ENCODE measurements around the gene CHCHD3.
A peak's percentile ranks its signal among the peaks of the same experiment; 100 is the strongest.
"Not testable (repeated sequence)": the region's sequence is repeated elsewhere in the genome, so short reads cannot be mapped to it uniquely, and the experiment has no call there.

CHCHD3 gene

DNA sequence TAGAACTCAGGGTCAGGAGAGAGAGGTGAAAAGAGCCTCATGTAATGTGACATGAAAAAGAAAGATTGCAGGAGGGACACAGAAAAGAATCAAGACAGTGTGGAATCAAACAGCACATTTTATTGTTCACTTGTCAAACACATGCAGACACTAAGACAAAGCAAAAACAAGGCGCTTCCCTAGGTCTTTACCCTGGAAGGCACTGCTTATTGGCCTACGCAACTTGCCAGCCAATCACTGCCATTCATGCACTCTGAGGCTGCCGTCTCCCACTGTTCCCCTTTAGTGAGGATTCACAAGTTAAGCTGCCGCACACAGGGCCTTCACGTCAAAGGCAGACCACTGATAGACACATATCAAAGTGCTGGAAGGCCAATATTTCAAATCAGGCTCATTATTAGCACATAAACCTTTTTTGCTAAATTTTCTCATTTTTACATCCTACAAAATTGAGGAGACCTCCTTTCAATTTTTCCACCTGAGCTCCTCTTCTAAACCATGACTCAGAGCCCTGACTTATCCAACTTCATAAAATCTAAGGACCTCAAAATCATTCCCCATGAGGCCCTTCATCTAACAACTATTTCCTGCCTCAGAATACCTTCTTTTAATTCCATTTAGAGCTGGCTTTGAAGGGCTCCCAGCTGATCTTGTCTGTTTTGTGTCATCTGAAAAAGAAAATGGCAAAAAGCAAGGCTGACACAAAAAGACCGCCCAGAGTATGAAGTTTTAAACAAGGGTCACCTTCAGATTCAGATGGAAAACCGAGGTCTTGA lies 149.4 kb downstream of the CHCHD3 start:
- no peaks in the 10 kb centered on the region for H3K27me3 ChIP-seq (ENCODE audit: insufficient read depth, low read length, poor library complexity, severe bottlenecking)
- H3K4me2 ChIP-seq (ENCODE audit: low read depth, low read length, poor library complexity, severe bottlenecking), result no peak overlapping the region
- H3K9ac ChIP-seq (ENCODE audit: low read depth, low read length, poor library complexity, severe bottlenecking), result no peak overlapping the region
- 0 out of 2 replicates have a peak, but pooled peaks cover 11% of the 10 kb centered on the region for H3K36me3 ChIP-seq (ENCODE audit: insufficient read depth, low read length)
- H3K9me3 ChIP-seq (ENCODE audit: insufficient read depth, low read depth, low read length), result no peaks in the 10 kb centered on the region
- H3K9me2 ChIP-seq (replicated peaks; ENCODE audit: low read depth, low read length), result no peaks in the 10 kb centered on the region
- H3F3A ChIP-seq (ENCODE audit: low read depth), result no peaks in the 10 kb centered on the region
- peaks cover 3% of the 10 kb centered on the region for H3K4me1 ChIP-seq (ENCODE audit: insufficient read depth, low read length, poor library complexity, severe bottlenecking)
- TF ChIP-seq, protein P1, sequence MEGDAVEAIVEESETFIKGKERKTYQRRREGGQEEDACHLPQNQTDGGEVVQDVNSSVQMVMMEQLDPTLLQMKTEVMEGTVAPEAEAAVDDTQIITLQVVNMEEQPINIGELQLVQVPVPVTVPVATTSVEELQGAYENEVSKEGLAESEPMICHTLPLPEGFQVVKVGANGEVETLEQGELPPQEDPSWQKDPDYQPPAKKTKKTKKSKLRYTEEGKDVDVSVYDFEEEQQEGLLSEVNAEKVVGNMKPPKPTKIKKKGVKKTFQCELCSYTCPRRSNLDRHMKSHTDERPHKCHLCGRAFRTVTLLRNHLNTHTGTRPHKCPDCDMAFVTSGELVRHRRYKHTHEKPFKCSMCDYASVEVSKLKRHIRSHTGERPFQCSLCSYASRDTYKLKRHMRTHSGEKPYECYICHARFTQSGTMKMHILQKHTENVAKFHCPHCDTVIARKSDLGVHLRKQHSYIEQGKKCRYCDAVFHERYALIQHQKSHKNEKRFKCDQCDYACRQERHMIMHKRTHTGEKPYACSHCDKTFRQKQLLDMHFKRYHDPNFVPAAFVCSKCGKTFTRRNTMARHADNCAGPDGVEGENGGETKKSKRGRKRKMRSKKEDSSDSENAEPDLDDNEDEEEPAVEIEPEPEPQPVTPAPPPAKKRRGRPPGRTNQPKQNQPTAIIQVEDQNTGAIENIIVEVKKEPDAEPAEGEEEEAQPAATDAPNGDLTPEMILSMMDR (conservative IDR thresholded peaks at IDR 0.05; ENCODE audit: low read length), result no peak
- no peak for TF ChIP-seq EZH2phosphoT487 (IDR thresholded peaks at IDR 0.05; ENCODE audit: borderline replicate concordance)
- H4K20me1 ChIP-seq (ENCODE audit: insufficient read depth, low read length, poor library complexity, severe bottlenecking), result no peaks in the 10 kb centered on the region
- H3K79me2 ChIP-seq (ENCODE audit: insufficient read depth, low read length), result no peaks in the 10 kb centered on the region
- H3K4me3 ChIP-seq (ENCODE audit: low read length, poor library complexity, severe bottlenecking), result no peak overlapping the region
- no peak overlapping the region for H2AFZ ChIP-seq (ENCODE audit: low read length)

DNA sequence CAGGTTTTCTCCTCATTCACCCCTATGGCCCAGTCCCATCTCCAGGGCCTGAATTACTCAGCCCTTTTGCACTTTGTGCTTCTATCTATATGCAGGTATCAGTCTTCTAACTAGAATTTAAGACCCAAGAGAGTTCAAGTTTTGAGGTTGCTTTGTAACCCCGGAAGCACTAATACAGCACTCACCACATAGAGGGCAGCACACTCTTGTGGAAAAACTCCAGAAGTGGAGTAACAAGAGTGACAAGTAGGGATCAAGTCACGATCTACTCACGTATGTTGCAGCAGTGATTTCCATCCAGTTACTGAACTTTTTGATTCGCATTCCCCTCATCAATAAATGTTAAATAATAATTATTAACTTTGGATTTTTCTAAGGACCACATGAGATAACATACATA lies 151.0 kb downstream of the CHCHD3 start:
- H3K9ac ChIP-seq (ENCODE audit: low read depth, low read length, poor library complexity, severe bottlenecking), result no peak overlapping the region
- no peaks in the 10 kb centered on the region for H3K9me3 ChIP-seq (ENCODE audit: insufficient read depth, low read depth, low read length)
- no peaks in the 10 kb centered on the region for H3F3A ChIP-seq (ENCODE audit: low read depth)
- no peak overlapping the region for H2AFZ ChIP-seq (ENCODE audit: low read length)
- TF ChIP-seq, protein P1 (conservative IDR thresholded peaks at IDR 0.05; ENCODE audit: low read length), result peak; percentile 67
- TF ChIP-seq EZH2phosphoT487 (IDR thresholded peaks at IDR 0.05; ENCODE audit: borderline replicate concordance), result no peak
- no peak overlapping the region for H3K4me3 ChIP-seq (ENCODE audit: low read length, poor library complexity, severe bottlenecking)
- no peaks in the 10 kb centered on the region for H4K20me1 ChIP-seq (ENCODE audit: insufficient read depth, low read length, poor library complexity, severe bottlenecking)
- no peaks in the 10 kb centered on the region for H3K27me3 ChIP-seq (ENCODE audit: insufficient read depth, low read length, poor library complexity, severe bottlenecking)
- no peak overlapping the region for H3K4me2 ChIP-seq (ENCODE audit: low read depth, low read length, poor library complexity, severe bottlenecking)
- peaks cover 17% of the 10 kb centered on the region; the same call in 1 of the 2 replicates for H3K36me3 ChIP-seq (ENCODE audit: insufficient read depth, low read length)
- peaks cover 3% of the 10 kb centered on the region for H3K4me1 ChIP-seq (ENCODE audit: insufficient read depth, low read length, poor library complexity, severe bottlenecking)
- no peaks in the 10 kb centered on the region for H3K79me2 ChIP-seq (ENCODE audit: insufficient read depth, low read length)
- no peaks in the 10 kb centered on the region for H3K9me2 ChIP-seq (replicated peaks; ENCODE audit: low read depth, low read length)

DNA sequence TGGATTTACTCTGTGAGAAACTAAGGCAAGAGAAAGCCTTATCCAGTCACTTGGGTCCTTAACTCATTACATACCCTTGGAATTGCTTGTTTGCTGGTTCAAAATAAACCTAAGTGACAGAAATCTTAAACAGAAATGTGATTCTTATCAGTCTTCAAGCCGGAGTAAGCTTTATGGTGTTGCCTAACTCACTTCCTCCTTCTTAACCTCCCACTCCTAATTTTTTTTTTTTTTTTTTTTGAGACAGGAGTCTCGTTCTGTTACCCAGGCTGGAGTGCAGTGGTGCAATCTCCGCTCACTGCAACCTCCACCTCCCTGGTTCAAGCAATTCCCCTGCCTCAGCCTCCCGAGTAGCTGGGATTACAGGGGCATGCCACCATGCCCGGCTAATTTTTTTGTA lies 151.9 kb downstream of the CHCHD3 start:
- not testable (repeated sequence) for H3K4me3 ChIP-seq (ENCODE audit: low read length, poor library complexity, severe bottlenecking); H3K9me2 ChIP-seq (replicated peaks; ENCODE audit: low read depth, low read length); H3F3A ChIP-seq (ENCODE audit: low read depth); H3K79me2 ChIP-seq (ENCODE audit: insufficient read depth, low read length); H3K27me3 ChIP-seq (ENCODE audit: insufficient read depth, low read length, poor library complexity, severe bottlenecking); H3K4me1 ChIP-seq (ENCODE audit: insufficient read depth, low read length, poor library complexity, severe bottlenecking); H4K20me1 ChIP-seq (ENCODE audit: insufficient read depth, low read length, poor library complexity, severe bottlenecking); H2AFZ ChIP-seq (ENCODE audit: low read length); H3K4me2 ChIP-seq (ENCODE audit: low read depth, low read length, poor library complexity, severe bottlenecking); H3K9ac ChIP-seq (ENCODE audit: low read depth, low read length, poor library complexity, severe bottlenecking); H3K9me3 ChIP-seq (ENCODE audit: insufficient read depth, low read depth, low read length)
- H3K36me3 ChIP-seq (ENCODE audit: insufficient read depth, low read length), result peaks cover 12% of the 10 kb centered on the region; the same call in 1 of the 2 replicates

DNA sequence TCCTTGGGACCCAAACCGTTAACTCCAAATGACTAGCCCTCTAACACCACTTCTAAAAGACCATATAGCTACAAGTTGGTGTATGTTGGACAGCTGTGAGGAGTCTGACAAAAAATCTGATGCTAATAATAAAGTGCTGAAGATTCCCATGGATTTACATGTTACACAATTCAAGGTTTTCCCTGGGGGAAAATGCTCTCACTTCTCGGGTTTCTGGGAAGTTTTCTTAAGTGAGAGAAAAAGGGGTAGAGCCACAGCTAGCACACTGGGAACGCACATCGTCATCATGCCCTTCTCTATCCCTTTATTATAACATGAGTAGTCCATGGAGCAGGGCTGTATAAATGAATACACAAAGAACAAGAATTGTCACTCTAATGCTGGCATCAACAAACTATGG lies 162.1 kb downstream of the CHCHD3 start:
- H3K4me3 ChIP-seq (ENCODE audit: low read length, poor library complexity, severe bottlenecking), result no peak overlapping the region
- H3K4me2 ChIP-seq (ENCODE audit: low read depth, low read length, poor library complexity, severe bottlenecking), result no peak overlapping the region
- H2AFZ ChIP-seq (ENCODE audit: low read length), result no peak overlapping the region
- H3K9ac ChIP-seq (ENCODE audit: low read depth, low read length, poor library complexity, severe bottlenecking), result no peak overlapping the region
- TF ChIP-seq, protein P1 (conservative IDR thresholded peaks at IDR 0.05; ENCODE audit: low read length), result no peak
- no peak for TF ChIP-seq EZH2phosphoT487 (IDR thresholded peaks at IDR 0.05; ENCODE audit: borderline replicate concordance)
- H3K9me2 ChIP-seq (replicated peaks; ENCODE audit: low read depth, low read length), result no peaks in the 10 kb centered on the region
- H3K9me3 ChIP-seq (ENCODE audit: insufficient read depth, low read depth, low read length), result no peaks in the 10 kb centered on the region
- H3F3A ChIP-seq (ENCODE audit: low read depth), result no peaks in the 10 kb centered on the region
- no peaks in the 10 kb centered on the region for H3K27me3 ChIP-seq (ENCODE audit: insufficient read depth, low read length, poor library complexity, severe bottlenecking)
- H3K79me2 ChIP-seq (ENCODE audit: insufficient read depth, low read length), result 0 out of 2 replicates have a peak, but pooled peaks cover 5% of the 10 kb centered on the region
- no peaks in the 10 kb centered on the region for H3K4me1 ChIP-seq (ENCODE audit: insufficient read depth, low read length, poor library complexity, severe bottlenecking)
- H4K20me1 ChIP-seq (ENCODE audit: insufficient read depth, low read length, poor library complexity, severe bottlenecking), result no peaks in the 10 kb centered on the region
- peaks cover 6% of the 10 kb centered on the region for H3K36me3 ChIP-seq (ENCODE audit: insufficient read depth, low read length)
